Fibroblast of the aortic adventitia (primary cell): ENCODE data around the gene OR9A4. TPM values are rescaled to one million over a fixed set of nuclear protein-coding genes. Genes with fewer than 3 reads are reported as not detected.

Source experiments
- DNase-seq: peaks from one replicate; pipeline ENCODE4 v3.0.0-alpha.2; 2010; ENCODE audit warnings: low read depth
- H3K4me3 ChIP-seq: 2 replicates; pipeline ENCODE4 v1.5.1; 2011; ENCODE audit warnings: low read depth, mild to moderate bottlenecking, control low read depth, low read length, moderate library complexity
- CTCF ChIP-seq: IDR thresholded peaks from 2 replicates; pipeline ENCODE4 v1.5.1; 2011; ENCODE audit warnings: mild to moderate bottlenecking, low read length, control low read depth, inconsistent platforms; ENCODE audit not compliant: insufficient read depth
- total RNA-seq: library from RNA; depleted of rRNA; stranded (reverse); fragments of >200 nt; gene quantifications from 2 replicates; pipeline ENCODE4 v1.2.3, GENCODE V29; 2012; ENCODE audit warnings: low replicate concordance

OR9A4 gene
- total RNA-seq, result not detected in 2 replicates

- H3K4me3 ChIP-seq, result no peak within 1 kb of the TSS
- no peak for TF ChIP-seq CTCF
- DNase-seq, result no peak
These were observed at the start of gene OR9A4 for GRCh38 chr7:141916099-141916498. Gene OR9A4 (plus strand): TSS chr7:141916399. CDS start chr7:141918876, 2,477 bp downstream.

- DNase-seq, result no peak
- H3K4me3 ChIP-seq, result no peak overlapping the region
- no peak for TF ChIP-seq CTCF
These were observed 49.2 kb upstream of the OR9A4 start for GRCh38 chr7:141866974-141867373.

GRCh38 chr7:141872931-141873330, 43.3 kb upstream of the OR9A4 start:
- no peak overlapping the region for H3K4me3 ChIP-seq
- DNase-seq, result no peak
- TF ChIP-seq CTCF, result no peak

GRCh38 chr7:141874787-141875186, 41.4 kb upstream of the OR9A4 start:
- no peak for TF ChIP-seq CTCF
- no peak for DNase-seq
- no peak overlapping the region for H3K4me3 ChIP-seq

- no peak overlapping the region for H3K4me3 ChIP-seq
- TF ChIP-seq CTCF, result no peak
- no peak for DNase-seq
These were observed 40.7 kb upstream of the OR9A4 start for GRCh38 chr7:141875453-141875852.

- no peak for DNase-seq
- no peak overlapping the region for H3K4me3 ChIP-seq
- no peak for TF ChIP-seq CTCF
These were observed 39.8 kb upstream of the OR9A4 start for GRCh38 chr7:141876371-141876770.

GRCh38 chr7:141877365-141877764, 38.8 kb upstream of the OR9A4 start:
- no peak for TF ChIP-seq CTCF
- DNase-seq, result no peak
- H3K4me3 ChIP-seq, result no peak overlapping the region
